IMR-90 (cell line): ENCODE results near the gene GCNT4. TPM values are rescaled to one million over a fixed set of nuclear protein-coding genes. Genes with fewer than 3 reads are reported as not detected.

Experiments
- ATAC-seq: fragments of 200-7000 bp; cut with Tn5 transposase; 2 replicates; pipeline ENCODE4 v1.9.1; 2020; ENCODE audit warnings: low read depth, mild to moderate bottlenecking, moderate library complexity
- BruUV-seq: library from RNA; stranded (reverse); fragments of 400-500 nt; replicated peaks from 2 replicates; lab custom pipeline; 2021; lab: Mats Ljungman, UMichigan
- CTCF ChIA-PET: fragments of 300-600 bp; formaldehyde crosslinking; extraction: SDS; loops from one replicate; lab custom pipeline; 2021; ENCODE audit warnings: antibody characterized with exemption; lab: Yijun Ruan, JAX
- POLR2A ChIA-PET: fragments of 300-600 bp; sonication (Branson Sonifier 250); formaldehyde crosslinking; loops from one replicate; lab custom pipeline; 2022; ENCODE audit warnings: antibody characterized with exemption; ENCODE audit not compliant: unreplicated experiment; lab: Charles Lee
- DNase-seq: peaks from one replicate; pipeline ENCODE4 v3.0.0; 2013
- H2AFZ ChIP-seq: replicated peaks from 2 replicates; pipeline ENCODE3; 2013; ENCODE audit warnings: low read length, mild to moderate bottlenecking; ENCODE audit not compliant: poor library complexity
- H2AK5ac ChIP-seq: 2 replicates; pipeline ENCODE4 v1.6.1; 2013; ENCODE audit warnings: low read depth, low read length, inconsistent platforms
- H2AK9ac ChIP-seq: replicated peaks from 2 replicates; pipeline ENCODE3; 2013; ENCODE audit warnings: mild to moderate bottlenecking, low read depth, low read length, moderate library complexity; ENCODE audit not compliant: poor library complexity
- H2BK120ac ChIP-seq: 2 replicates; pipeline ENCODE4 v1.6.1; 2013; ENCODE audit warnings: low read depth, low read length, inconsistent platforms
- H2BK15ac ChIP-seq: 3 replicates; pipeline ENCODE4 v1.6.1; 2013; ENCODE audit warnings: low read depth, low read length, inconsistent platforms
- H2BK20ac ChIP-seq: 2 replicates; pipeline ENCODE4 v1.6.1; 2013; ENCODE audit warnings: low read depth, mild to moderate bottlenecking, inconsistent platforms, low read length, moderate library complexity
- H2BK5ac ChIP-seq: 2 replicates; pipeline ENCODE4 v1.6.1; 2013; ENCODE audit warnings: mild to moderate bottlenecking, low read depth, low read length, inconsistent platforms; ENCODE audit not compliant: poor library complexity, severe bottlenecking
- H3K14ac ChIP-seq: replicated peaks from 2 replicates; pipeline ENCODE4 v1.6.1; 2013; ENCODE audit warnings: low read depth, low read length, inconsistent platforms
- H3K18ac ChIP-seq: 2 replicates; pipeline ENCODE4 v1.6.1; 2013; ENCODE audit warnings: low read depth, low read length, control low read depth
- H3K23ac ChIP-seq: 2 replicates; pipeline ENCODE4 v1.6.1; 2013; ENCODE audit warnings: low read depth, low read length, inconsistent platforms
- H3K27ac ChIP-seq: 2 replicates; pipeline ENCODE4 v1.5.1; 2013; ENCODE audit warnings: mild to moderate bottlenecking, control low read depth, low read length; ENCODE audit not compliant: insufficient read depth
- H3K27me3 ChIP-seq: 2 replicates; pipeline ENCODE4 v1.6.1; 2013; ENCODE audit warnings: low read length; ENCODE audit not compliant: control insufficient read depth, insufficient read depth
- H3K36me3 ChIP-seq: 2 replicates; pipeline ENCODE4 v1.6.1; 2013; ENCODE audit warnings: low read length, mixed read lengths; ENCODE audit not compliant: control insufficient read depth, insufficient read depth
- H3K4ac ChIP-seq: 2 replicates; pipeline ENCODE4 v1.6.1; 2013; ENCODE audit warnings: low read depth, low read length, inconsistent platforms
- H3K4me1 ChIP-seq: 2 replicates; pipeline ENCODE4 v1.6.1; 2013; ENCODE audit warnings: low read length, mixed read lengths; ENCODE audit not compliant: control insufficient read depth, insufficient read depth
- H3K4me2 ChIP-seq: 2 replicates; pipeline ENCODE4 v1.6.1; 2013; ENCODE audit warnings: low read depth, mild to moderate bottlenecking, control low read depth, low read length, moderate library complexity
- H3K4me3 ChIP-seq: 2 replicates; pipeline ENCODE4 v1.5.1; 2013; ENCODE audit warnings: low read depth, mild to moderate bottlenecking, control low read depth, low read length, moderate library complexity; ENCODE audit not compliant: insufficient read depth
- H3K56ac ChIP-seq: 2 replicates; pipeline ENCODE4 v1.6.1; 2013; ENCODE audit warnings: low read length, inconsistent platforms; ENCODE audit not compliant: insufficient read depth; ENCODE audit errors: extremely low read depth
- H3K79me1 ChIP-seq, 2 experiments: 2 replicates each; pipeline ENCODE4 v1.6.1; 2013; ENCODE audit warnings: low read length in 2 of 2, inconsistent platforms in 1 of 2, low read depth in 1 of 2
- H3K9ac ChIP-seq: 2 replicates; pipeline ENCODE4 v1.6.1; 2013; ENCODE audit warnings: low read depth, low read length, control low read depth
- H3K9me1 ChIP-seq: 2 replicates; pipeline ENCODE4 v1.6.1; 2013; ENCODE audit warnings: low read length, inconsistent platforms; ENCODE audit not compliant: insufficient read depth
- H3K9me3 ChIP-seq: 2 replicates; pipeline ENCODE4 v1.6.1; 2013; ENCODE audit warnings: low read length; ENCODE audit not compliant: control insufficient read depth, insufficient read depth
- H4K20me1 ChIP-seq: 2 replicates; pipeline ENCODE4 v1.6.1; 2013; ENCODE audit warnings: low read length, inconsistent platforms; ENCODE audit not compliant: insufficient read depth
- H4K5ac ChIP-seq: 2 replicates; pipeline ENCODE4 v1.6.1; 2013; ENCODE audit warnings: mild to moderate bottlenecking, low read depth, low read length, control low read depth
- H4K8ac ChIP-seq, 2 experiments: 2 replicates each; pipeline ENCODE4 v1.6.1; 2013; ENCODE audit warnings: low read depth in 2 of 2, low read length in 2 of 2, control low read depth in 1 of 2, inconsistent platforms in 1 of 2
- H4K91ac ChIP-seq: 2 replicates; pipeline ENCODE4 v1.6.1; 2013; ENCODE audit warnings: low read depth, low read length, inconsistent platforms; ENCODE audit not compliant: insufficient read depth
- BHLHE40 ChIP-seq: fragments of 150-350 bp; IDR thresholded peaks from 2 replicates; pipeline ENCODE4 v1.6.1; 2016; ENCODE audit warnings: mild to moderate bottlenecking, low read depth, low read length
- CEBPB ChIP-seq: IDR thresholded peaks from 2 replicates; pipeline ENCODE4 v1.6.1; 2012; ENCODE audit warnings: low read depth, low read length, improper control_type of control experiment
- CHD1 ChIP-seq: IDR thresholded peaks from 2 replicates; pipeline ENCODE4 v1.6.1; 2012; ENCODE audit warnings: low read depth, low read length, improper control_type of control experiment
- FOS ChIP-seq: fragments of 150-350 bp; IDR thresholded peaks from 2 replicates; pipeline ENCODE4 v1.6.1; 2016; ENCODE audit warnings: low read depth, low read length
- MAFK ChIP-seq: IDR thresholded peaks from 2 replicates; pipeline ENCODE4 v1.6.1; 2012; ENCODE audit warnings: low read depth, low read length, improper control_type of control experiment
- MAZ ChIP-seq: IDR thresholded peaks from 2 replicates; pipeline ENCODE4 v1.6.1; 2012; ENCODE audit warnings: low read depth, mild to moderate bottlenecking, low read length, improper control_type of control experiment, moderate library complexity, borderline replicate concordance
- MXI1 ChIP-seq: IDR thresholded peaks from 2 replicates; pipeline ENCODE4 v1.6.1; 2012; ENCODE audit warnings: low read depth, mild to moderate bottlenecking, low read length, moderate library complexity, borderline replicate concordance
- NFE2L2 ChIP-seq: fragments of 150-350 bp; IDR thresholded peaks from 2 replicates; pipeline ENCODE4 v1.6.1; 2016; ENCODE audit warnings: low read depth, mild to moderate bottlenecking, low read length
- POLR2A ChIP-seq: IDR thresholded peaks from 2 replicates; pipeline ENCODE4 v1.6.1; 2012; ENCODE audit warnings: mild to moderate bottlenecking, low read depth, low read length
- RAD21 ChIP-seq: IDR thresholded peaks from 2 replicates; pipeline ENCODE4 v1.6.1; 2012; ENCODE audit warnings: low read length, improper control_type of control experiment
- RCOR1 ChIP-seq: IDR thresholded peaks from 2 replicates; pipeline ENCODE4 v1.6.1; 2012; ENCODE audit warnings: mild to moderate bottlenecking, low read length, improper control_type of control experiment; ENCODE audit not compliant: insufficient replicate concordance
- RFX5 ChIP-seq: IDR thresholded peaks from 2 replicates; pipeline ENCODE4 v1.8.0; 2012; ENCODE audit warnings: low read depth, mild to moderate bottlenecking, low read length, moderate library complexity
- SMC3 ChIP-seq: fragments of 150-350 bp; IDR thresholded peaks from 2 replicates; pipeline ENCODE4 v1.6.1; 2016; ENCODE audit warnings: low read depth, mild to moderate bottlenecking, antibody characterized with exemption, low read length, moderate library complexity
- WGBS, 2 experiments: methylation state at CpG; one replicate each; pipeline versions ENCODE4 v1.1.5 to v1.1.7; 2013; ENCODE audit warnings: missing lambda C conversion rate in 2 of 2; ENCODE audit not compliant: insufficient read length in 1 of 2; ENCODE audit errors: extremely low coverage in 2 of 2; 5-methylcytosine and 5-hydroxymethylcytosine counted together
- dilution Hi-C: fragments of 300-500 bp; cut with HindIII; formaldehyde crosslinking; loops from one replicate; pipeline ENCODE4 v1.14.3; 2018; ENCODE audit warnings: low sequenced_read_pairs; ENCODE audit not compliant: unreplicated experiment
- in situ Hi-C: fragments of 300-500 bp; cut with MboI; formaldehyde crosslinking; loops from 3 replicates; pipeline ENCODE4 v1.14.3; 2019; ENCODE audit warnings: low sequenced_read_pairs, inconsistent platforms, mixed read lengths
- intact Hi-C: fragments of 100-400 bp; cut with micrococcal nuclease; formaldehyde crosslinking; loops from 2 replicates; pipeline ENCODE4 v1.10.0; 2022
- polyA plus RNA-seq, 3 experiments: library from polyadenylated mRNA; depleted of rRNA; stranded (reverse); fragments of >200 nt; gene quantifications; 2 replicates each; pipeline ENCODE4 v1.2.3, GENCODE V29; 2012; ENCODE audit warnings: low replicate concordance in 1 of 3
- total RNA-seq: library from RNA; depleted of rRNA; stranded (reverse); fragments of >200 nt; gene quantifications from 2 replicates; pipeline ENCODE4 v1.2.3, GENCODE V29; 2012
- TF ChIP-seq, protein P1 (sequence below): conservative IDR thresholded peaks from 2 replicates; pipeline ENCODE4 v1.5.1; 2012; ENCODE audit warnings: mild to moderate bottlenecking, low read depth, low read length, improper control_type of control experiment
- TF ChIP-seq, protein P2 (sequence below): fragments of 150-350 bp; IDR thresholded peaks from 2 replicates; pipeline ENCODE4 v1.6.1; 2016; ENCODE audit warnings: low read depth, mild to moderate bottlenecking, low read length, moderate library complexity, borderline replicate concordance
- TF ChIP-seq, protein P3 (sequence below): fragments of 150-350 bp; IDR thresholded peaks from 2 replicates; pipeline ENCODE4 v1.6.1; 2017; ENCODE audit warnings: mild to moderate bottlenecking, antibody characterized with exemption, low read length, low read depth

Gene GCNT4
- total and polyA plus RNA-seq, 2 of the 4 experiments (the other 2 are of a cell fraction), result 0.46 to 1.8 TPM

- H4K5ac ChIP-seq, result no peak overlapping the region
- no peak overlapping the region for H3K4me3 ChIP-seq
- no peak overlapping the region for H2AK5ac ChIP-seq
- peaks cover 0 to 30% of the 10 kb centered on the region in 2 experiments; a peak in 2 of 4 replicates for H3K79me1 ChIP-seq
- DNase-seq (no peak), ATAC-seq (no peak)
- H4K8ac ChIP-seq, result no peak overlapping the region
- ChIA-PET POLR2A (no interaction called here), CTCF (no interaction called here)
- H2BK20ac ChIP-seq, result no peak overlapping the region
- H3K18ac ChIP-seq, result no peak overlapping the region
- peaks cover 11% of the 10 kb centered on the region; the same call in 1 of the 2 replicates for H3K9me1 ChIP-seq
- in situ Hi-C loops, result no loop called here
- H3K9me3 ChIP-seq, result no peaks in the 10 kb centered on the region
- TF ChIP-seq SMC3 (no peak), FOS (no peak), CHD1 (no peak), RAD21 (no peak), BHLHE40 (no peak), NFE2L2 (no peak), MAFK (no peak), RCOR1 (no peak), CEBPB (no peak), POLR2A (no peak), MAZ (no peak), MXI1 (no peak), RFX5 (no peak)
- TF ChIP-seq, protein P1, sequence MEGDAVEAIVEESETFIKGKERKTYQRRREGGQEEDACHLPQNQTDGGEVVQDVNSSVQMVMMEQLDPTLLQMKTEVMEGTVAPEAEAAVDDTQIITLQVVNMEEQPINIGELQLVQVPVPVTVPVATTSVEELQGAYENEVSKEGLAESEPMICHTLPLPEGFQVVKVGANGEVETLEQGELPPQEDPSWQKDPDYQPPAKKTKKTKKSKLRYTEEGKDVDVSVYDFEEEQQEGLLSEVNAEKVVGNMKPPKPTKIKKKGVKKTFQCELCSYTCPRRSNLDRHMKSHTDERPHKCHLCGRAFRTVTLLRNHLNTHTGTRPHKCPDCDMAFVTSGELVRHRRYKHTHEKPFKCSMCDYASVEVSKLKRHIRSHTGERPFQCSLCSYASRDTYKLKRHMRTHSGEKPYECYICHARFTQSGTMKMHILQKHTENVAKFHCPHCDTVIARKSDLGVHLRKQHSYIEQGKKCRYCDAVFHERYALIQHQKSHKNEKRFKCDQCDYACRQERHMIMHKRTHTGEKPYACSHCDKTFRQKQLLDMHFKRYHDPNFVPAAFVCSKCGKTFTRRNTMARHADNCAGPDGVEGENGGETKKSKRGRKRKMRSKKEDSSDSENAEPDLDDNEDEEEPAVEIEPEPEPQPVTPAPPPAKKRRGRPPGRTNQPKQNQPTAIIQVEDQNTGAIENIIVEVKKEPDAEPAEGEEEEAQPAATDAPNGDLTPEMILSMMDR, result no peak
- TF ChIP-seq, protein P2, sequence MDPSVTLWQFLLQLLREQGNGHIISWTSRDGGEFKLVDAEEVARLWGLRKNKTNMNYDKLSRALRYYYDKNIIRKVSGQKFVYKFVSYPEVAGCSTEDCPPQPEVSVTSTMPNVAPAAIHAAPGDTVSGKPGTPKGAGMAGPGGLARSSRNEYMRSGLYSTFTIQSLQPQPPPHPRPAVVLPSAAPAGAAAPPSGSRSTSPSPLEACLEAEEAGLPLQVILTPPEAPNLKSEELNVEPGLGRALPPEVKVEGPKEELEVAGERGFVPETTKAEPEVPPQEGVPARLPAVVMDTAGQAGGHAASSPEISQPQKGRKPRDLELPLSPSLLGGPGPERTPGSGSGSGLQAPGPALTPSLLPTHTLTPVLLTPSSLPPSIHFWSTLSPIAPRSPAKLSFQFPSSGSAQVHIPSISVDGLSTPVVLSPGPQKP, result no peak
- TF ChIP-seq, protein P3, sequence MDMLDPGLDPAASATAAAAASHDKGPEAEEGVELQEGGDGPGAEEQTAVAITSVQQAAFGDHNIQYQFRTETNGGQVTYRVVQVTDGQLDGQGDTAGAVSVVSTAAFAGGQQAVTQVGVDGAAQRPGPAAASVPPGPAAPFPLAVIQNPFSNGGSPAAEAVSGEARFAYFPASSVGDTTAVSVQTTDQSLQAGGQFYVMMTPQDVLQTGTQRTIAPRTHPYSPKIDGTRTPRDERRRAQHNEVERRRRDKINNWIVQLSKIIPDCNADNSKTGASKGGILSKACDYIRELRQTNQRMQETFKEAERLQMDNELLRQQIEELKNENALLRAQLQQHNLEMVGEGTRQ, result no peak
- intact Hi-C loops, result no loop called here
- dilution Hi-C loops, result no loop called here
- H3K27ac ChIP-seq, result no peak overlapping the region
- no peak overlapping the region for H2AFZ ChIP-seq
- no peak overlapping the region for H2BK120ac ChIP-seq
- no CpG with 5 or more reads among the region's 7 CpGs for WGBS, 2 experiments
- no peak overlapping the region for H2BK5ac ChIP-seq
- no peak overlapping the region for H3K14ac ChIP-seq
- peaks cover 9% of the 10 kb centered on the region for H3K4me1 ChIP-seq
- no peaks in the 10 kb centered on the region for H4K20me1 ChIP-seq
- H2BK15ac ChIP-seq, result no peak overlapping the region
- H3K36me3 ChIP-seq, result peaks cover 9% of the 10 kb centered on the region
- no peak overlapping the region for H3K4ac ChIP-seq
- H3K23ac ChIP-seq, result no peak overlapping the region
- no TSS peak for BruUV-seq
- H3K56ac ChIP-seq, result no peak overlapping the region
- H4K91ac ChIP-seq, result no peak overlapping the region
- no peaks in the 10 kb centered on the region for H3K27me3 ChIP-seq
- no peak overlapping the region for H2AK9ac ChIP-seq
- H3K9ac ChIP-seq, result no peak overlapping the region
- no peak overlapping the region for H3K4me2 ChIP-seq
These were observed 8.6 kb downstream of the GCNT4 start for GRCh38 chr5:75043633-75044264.
